Measurements from ENCODE around the gene PODXL. TPM values are rescaled to one million over a fixed set of nuclear protein-coding genes. Genes with fewer than 3 reads are reported as not detected.
"Not testable (repeated sequence)": the region's sequence is repeated elsewhere in the genome, so short reads cannot be mapped to it uniquely, and the experiment has no call there.

Gene PODXL
- polyA plus RNA-seq, 1 donor from 2014 or later: 1.3 TPM

GRCh38 chr7:131515471-131515870 lies 41.0 kb downstream of the PODXL start:
- peaks cover 5 to 12% (median 12%) of the 10 kb centered on the region in 3 donors for H3K4me1 Mint-ChIP-seq
- not testable (repeated sequence) for H3K27ac Mint-ChIP-seq, H3K9me3 Mint-ChIP-seq, H3K4me3 Mint-ChIP-seq, H3K36me3 Mint-ChIP-seq, H3K27me3 Mint-ChIP-seq

GRCh38 chr7:131513245-131514061 lies 43.0 kb downstream of the PODXL start:
- H3K4me3 Mint-ChIP-seq: peak overlapping the region in 2 of 4 donors; percentile 15 to 80
- no peaks in the 10 kb centered on the region for H3K9me3 Mint-ChIP-seq
- peak overlapping the region in 2 of 3 donors; percentile 25 to 64 for H3K27ac Mint-ChIP-seq
- H3K36me3 Mint-ChIP-seq: peaks cover 10% of the 10 kb centered on the region
- H3K4me1 Mint-ChIP-seq: peaks cover 5 to 12% (median 12%) of the 10 kb centered on the region in 3 donors
- H3K27me3 Mint-ChIP-seq: peaks cover 3% of the 10 kb centered on the region

- Mint-ChIP-seq H3K27me3 (peaks cover 3% of the 10 kb centered on the region), H3K27ac (no peak overlapping the region), H3K36me3 (peaks cover 12% of the 10 kb centered on the region), H3K4me3 (no peak overlapping the region), H3K4me1 (peaks cover 14 to 19% (median 16%) of the 10 kb centered on the region in 3 donors), H3K9me3 (no peaks in the 10 kb centered on the region)
Observed at GRCh38 chr7:131511774-131512535, 44.5 kb downstream of the PODXL start.

- H3K27me3 Mint-ChIP-seq: peaks cover 3% of the 10 kb centered on the region
- H3K27ac Mint-ChIP-seq: peak overlapping the region in 1 of 3 donors; percentile 73
- peaks cover 12% of the 10 kb centered on the region for H3K36me3 Mint-ChIP-seq
- no peaks in the 10 kb centered on the region for H3K9me3 Mint-ChIP-seq
- no peak overlapping the region for H3K4me3 Mint-ChIP-seq
- H3K4me1 Mint-ChIP-seq: peaks cover 14 to 19% (median 16%) of the 10 kb centered on the region in 3 donors
Observed at GRCh38 chr7:131511071-131511470, 45.4 kb downstream of the PODXL start.

- Mint-ChIP-seq H3K27me3 (peaks cover 3% of the 10 kb centered on the region), H3K36me3 (peaks cover 12% of the 10 kb centered on the region), H3K27ac (no peak overlapping the region), H3K9me3 (no peaks in the 10 kb centered on the region), H3K4me3 (no peak overlapping the region), H3K4me1 (peaks cover 14 to 19% (median 16%) of the 10 kb centered on the region in 3 donors)
Observed at GRCh38 chr7:131509781-131510180, 46.6 kb downstream of the PODXL start.

- Mint-ChIP-seq H3K4me3 (no peak overlapping the region), H3K36me3 (peaks cover 12% of the 10 kb centered on the region), H3K27ac (no peak overlapping the region), H3K4me1 (peaks cover 14 to 19% (median 16%) of the 10 kb centered on the region in 3 donors), H3K27me3 (peaks cover 3% of the 10 kb centered on the region), H3K9me3 (no peaks in the 10 kb centered on the region)
Observed at GRCh38 chr7:131508754-131509486, 47.5 kb downstream of the PODXL start.

GRCh38 chr7:131507592-131508331 lies 48.7 kb downstream of the PODXL start:
- H3K27ac Mint-ChIP-seq: peak overlapping the region in 2 of 3 donors; percentile 25 to 46
- H3K4me1 Mint-ChIP-seq: peaks cover 11 to 14% (median 11%) of the 10 kb centered on the region in 3 donors
- no peak overlapping the region for H3K4me3 Mint-ChIP-seq
- H3K27me3 Mint-ChIP-seq: peaks cover 3% of the 10 kb centered on the region
- peaks cover 8% of the 10 kb centered on the region for H3K36me3 Mint-ChIP-seq
- no peaks in the 10 kb centered on the region for H3K9me3 Mint-ChIP-seq

- Mint-ChIP-seq H3K9me3 (no peaks in the 10 kb centered on the region), H3K4me1 (peaks cover 5 to 9% (median 9%) of the 10 kb centered on the region in 3 donors), H3K36me3 (peaks cover 8% of the 10 kb centered on the region), H3K27me3 (peaks cover 3% of the 10 kb centered on the region), H3K27ac (peak overlapping the region in 1 of 3 donors; percentile 68), H3K4me3 (peak overlapping the region in 1 of 4 donors; percentile 26)
Observed at GRCh38 chr7:131506597-131506996, 49.8 kb downstream of the PODXL start.

- H3K36me3 Mint-ChIP-seq: peaks cover 7% of the 10 kb centered on the region
- H3K4me1 Mint-ChIP-seq: peaks cover 5 to 13% (median 9%) of the 10 kb centered on the region in 3 donors
- peaks cover 3% of the 10 kb centered on the region for H3K27me3 Mint-ChIP-seq
- H3K9me3 Mint-ChIP-seq: no peaks in the 10 kb centered on the region
- no peak overlapping the region for H3K4me3 Mint-ChIP-seq
- H3K27ac Mint-ChIP-seq: no peak overlapping the region
Observed at GRCh38 chr7:131505636-131506557, 50.5 kb downstream of the PODXL start.

- not testable (repeated sequence) for H3K9me3 Mint-ChIP-seq, H3K4me3 Mint-ChIP-seq, H3K36me3 Mint-ChIP-seq, H3K27me3 Mint-ChIP-seq
- H3K27ac Mint-ChIP-seq: peak overlapping the region in 1 of 3 donors; percentile 68
- H3K4me1 Mint-ChIP-seq: peaks cover 5 to 13% (median 9%) of the 10 kb centered on the region in 3 donors
Observed at GRCh38 chr7:131505037-131505620, 51.3 kb downstream of the PODXL start.

- Mint-ChIP-seq H3K27me3 (peaks cover 3% of the 10 kb centered on the region), H3K36me3 (peaks cover 4% of the 10 kb centered on the region), H3K4me3 (no peak overlapping the region), H3K9me3 (no peaks in the 10 kb centered on the region), H3K4me1 (peaks cover 5 to 13% (median 9%) of the 10 kb centered on the region in 3 donors), H3K27ac (no peak overlapping the region)
Observed at GRCh38 chr7:131504157-131504899, 52.1 kb downstream of the PODXL start.

GRCh38 chr7:131503639-131504038 lies 52.8 kb downstream of the PODXL start:
- Mint-ChIP-seq H3K9me3 (no peaks in the 10 kb centered on the region), H3K36me3 (peaks cover 5% of the 10 kb centered on the region), H3K4me3 (no peak overlapping the region), H3K27ac (no peak overlapping the region), H3K27me3 (no peaks in the 10 kb centered on the region), H3K4me1 (peaks cover 5 to 13% (median 9%) of the 10 kb centered on the region in 3 donors)
